ENCODE results near the gene RASAL2. TPM values are rescaled to one million over a fixed set of nuclear protein-coding genes. Genes with fewer than 3 reads are reported as not detected.
"Not testable (repeated sequence)": the region's sequence is repeated elsewhere in the genome, so short reads cannot be mapped to it uniquely, and the experiment has no call there.

Gene RASAL2
- total RNA-seq, 1 donor from 2014 or later: 44.2 TPM

DNA sequence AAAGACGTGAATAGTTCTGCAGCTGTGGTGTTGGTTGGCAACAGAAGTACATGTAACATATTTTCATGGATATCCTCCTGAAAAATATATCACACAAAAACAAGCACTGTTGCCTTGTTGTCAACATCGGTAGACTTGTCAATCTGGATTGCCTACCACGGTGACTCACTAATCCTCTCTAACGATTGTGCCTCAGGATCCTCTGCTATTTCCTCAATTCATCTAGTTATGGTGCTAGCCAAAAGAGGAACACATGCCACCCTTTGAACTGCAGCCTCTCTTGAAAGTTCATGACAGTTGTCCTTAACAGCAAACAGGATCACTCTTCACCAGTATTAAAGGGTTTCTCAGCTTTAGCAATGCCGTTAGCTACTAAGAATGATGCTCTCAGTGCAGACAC is 25.7 kb downstream of the RASAL2 start:
- TF ChIP-seq, protein P1, sequence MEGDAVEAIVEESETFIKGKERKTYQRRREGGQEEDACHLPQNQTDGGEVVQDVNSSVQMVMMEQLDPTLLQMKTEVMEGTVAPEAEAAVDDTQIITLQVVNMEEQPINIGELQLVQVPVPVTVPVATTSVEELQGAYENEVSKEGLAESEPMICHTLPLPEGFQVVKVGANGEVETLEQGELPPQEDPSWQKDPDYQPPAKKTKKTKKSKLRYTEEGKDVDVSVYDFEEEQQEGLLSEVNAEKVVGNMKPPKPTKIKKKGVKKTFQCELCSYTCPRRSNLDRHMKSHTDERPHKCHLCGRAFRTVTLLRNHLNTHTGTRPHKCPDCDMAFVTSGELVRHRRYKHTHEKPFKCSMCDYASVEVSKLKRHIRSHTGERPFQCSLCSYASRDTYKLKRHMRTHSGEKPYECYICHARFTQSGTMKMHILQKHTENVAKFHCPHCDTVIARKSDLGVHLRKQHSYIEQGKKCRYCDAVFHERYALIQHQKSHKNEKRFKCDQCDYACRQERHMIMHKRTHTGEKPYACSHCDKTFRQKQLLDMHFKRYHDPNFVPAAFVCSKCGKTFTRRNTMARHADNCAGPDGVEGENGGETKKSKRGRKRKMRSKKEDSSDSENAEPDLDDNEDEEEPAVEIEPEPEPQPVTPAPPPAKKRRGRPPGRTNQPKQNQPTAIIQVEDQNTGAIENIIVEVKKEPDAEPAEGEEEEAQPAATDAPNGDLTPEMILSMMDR (IDR thresholded peaks at IDR 0.05; ENCODE audit: insufficient read depth, low read depth, low read length): no peak
- no peak for TF ChIP-seq EZH2 (IDR thresholded peaks at IDR 0.05; ENCODE audit: insufficient read depth, low read length)
- peaks cover 6% of the 10 kb centered on the region for H3K4me1 ChIP-seq (ENCODE audit: insufficient read depth, low read length)
- no peak overlapping the region for H2AFZ ChIP-seq (ENCODE audit: low read depth, low read length)
- H3K4me3 ChIP-seq (ENCODE audit: insufficient read depth, low read depth, low read length): no peak overlapping the region
- Mint-ChIP-seq H3K4me3 (ENCODE audit: unreplicated experiment) (no peak overlapping the region), H3K27ac (ENCODE audit: unreplicated experiment) (no peak overlapping the region), H3K4me1 (ENCODE audit: low read depth, unreplicated experiment) (peaks cover 18% of the 10 kb centered on the region), H3K27me3 (ENCODE audit: low read depth, unreplicated experiment) (no peaks in the 10 kb centered on the region), H3K36me3 (ENCODE audit: low read depth, unreplicated experiment) (peaks cover 12% of the 10 kb centered on the region), H3K9me3 (ENCODE audit: unreplicated experiment) (peaks cover 4% of the 10 kb centered on the region)
- no peaks in the 10 kb centered on the region for H3K9me3 ChIP-seq (ENCODE audit: insufficient read depth, low read depth, low read length)
- DNase-seq (ENCODE audit: low read depth): no peak
- H3K36me3 ChIP-seq (ENCODE audit: insufficient read depth, low read length): no peaks in the 10 kb centered on the region
- no peak overlapping the region for H3K4me2 ChIP-seq (ENCODE audit: low read length)
- peaks cover 89% of the 10 kb centered on the region for H3K79me2 ChIP-seq (ENCODE audit: insufficient read depth, low read length)
- H3K27me3 ChIP-seq (ENCODE audit: insufficient read depth, low read length): no peaks in the 10 kb centered on the region
- H3K27ac ChIP-seq (ENCODE audit: low read depth, low read length): no peak overlapping the region
- no peak overlapping the region for H3K9ac ChIP-seq (ENCODE audit: low read length)
- peaks cover 9% of the 10 kb centered on the region for H4K20me1 ChIP-seq (ENCODE audit: insufficient read depth, low read length)
- FAIRE-seq: peak; percentile 17

GRCh38 chr1:178120088-178120487 is 26.2 kb downstream of the RASAL2 start:
- Histone ChIP-seq H3K36me3 (ENCODE audit: insufficient read depth, low read length) (no peaks in the 10 kb centered on the region), H3K4me3 (ENCODE audit: insufficient read depth, low read depth, low read length) (no peak overlapping the region), H2AFZ (ENCODE audit: low read depth, low read length) (no peak overlapping the region), H3K9ac (ENCODE audit: low read length) (no peak overlapping the region), H4K20me1 (ENCODE audit: insufficient read depth, low read length) (peaks cover 9% of the 10 kb centered on the region), H3K4me1 (ENCODE audit: insufficient read depth, low read length) (peaks cover 6% of the 10 kb centered on the region), H3K27me3 (ENCODE audit: insufficient read depth, low read length) (no peaks in the 10 kb centered on the region), H3K4me2 (ENCODE audit: low read length) (no peak overlapping the region), H3K79me2 (ENCODE audit: insufficient read depth, low read length) (peaks cover 89% of the 10 kb centered on the region), H3K27ac (ENCODE audit: low read depth, low read length) (no peak overlapping the region), H3K9me3 (ENCODE audit: insufficient read depth, low read depth, low read length) (no peaks in the 10 kb centered on the region)
- Mint-ChIP-seq H3K4me1 (ENCODE audit: low read depth, unreplicated experiment) (peaks cover 19% of the 10 kb centered on the region), H3K36me3 (ENCODE audit: low read depth, unreplicated experiment) (peaks cover 12% of the 10 kb centered on the region), H3K9me3 (ENCODE audit: unreplicated experiment) (peaks cover 4% of the 10 kb centered on the region), H3K27ac (ENCODE audit: unreplicated experiment) (no peak overlapping the region), H3K4me3 (ENCODE audit: unreplicated experiment) (no peak overlapping the region), H3K27me3 (ENCODE audit: low read depth, unreplicated experiment) (no peaks in the 10 kb centered on the region)
- TF ChIP-seq, protein P1 (IDR thresholded peaks at IDR 0.05; ENCODE audit: insufficient read depth, low read depth, low read length): no peak
- no peak for TF ChIP-seq EZH2 (IDR thresholded peaks at IDR 0.05; ENCODE audit: insufficient read depth, low read length)
- DNase-seq (ENCODE audit: low read depth) (no peak), FAIRE-seq (no peak)

DNA sequence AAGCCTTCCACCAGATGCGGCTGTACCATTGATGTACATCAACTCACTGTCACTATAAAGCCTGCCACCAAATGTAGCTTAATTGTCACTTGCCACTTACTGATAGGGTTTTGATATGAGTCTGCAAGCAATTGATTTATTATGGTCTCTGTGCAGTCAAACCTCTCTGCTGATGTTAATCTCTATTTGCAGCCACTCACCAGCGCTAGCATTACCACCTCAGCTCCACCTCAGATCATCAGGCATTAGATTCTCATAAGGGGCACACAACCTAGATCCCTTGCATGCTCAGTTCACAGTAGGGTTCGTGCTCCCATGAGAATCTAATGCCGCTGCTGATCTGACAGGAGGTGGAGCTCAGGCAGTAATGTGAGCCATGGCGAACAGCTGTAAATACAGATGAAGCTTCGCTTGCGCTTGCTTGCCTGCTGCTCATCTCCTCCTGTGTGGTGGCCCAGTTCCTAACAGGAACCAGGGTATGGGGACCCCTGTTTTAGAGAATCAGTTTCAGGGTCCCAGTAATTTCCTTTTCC is 26.7 kb downstream of the RASAL2 start:
- H3K27ac ChIP-seq (ENCODE audit: low read depth, low read length); H4K20me1 ChIP-seq (ENCODE audit: insufficient read depth, low read length); H3K27me3 ChIP-seq (ENCODE audit: insufficient read depth, low read length); H3K36me3 ChIP-seq (ENCODE audit: insufficient read depth, low read length); H2AFZ ChIP-seq (ENCODE audit: low read depth, low read length); H3K9ac ChIP-seq (ENCODE audit: low read length); DNase-seq (ENCODE audit: low read depth); FAIRE-seq; H3K4me2 ChIP-seq (ENCODE audit: low read length); H3K4me3 Mint-ChIP-seq (ENCODE audit: unreplicated experiment); H3K9me3 ChIP-seq (ENCODE audit: insufficient read depth, low read depth, low read length); H3K4me1 ChIP-seq (ENCODE audit: insufficient read depth, low read length); H3K9me3 Mint-ChIP-seq (ENCODE audit: unreplicated experiment); H3K4me3 ChIP-seq (ENCODE audit: insufficient read depth, low read depth, low read length); H3K27me3 Mint-ChIP-seq (ENCODE audit: low read depth, unreplicated experiment); H3K27ac Mint-ChIP-seq (ENCODE audit: unreplicated experiment): not testable (repeated sequence)
- Mint-ChIP-seq H3K4me1 (ENCODE audit: low read depth, unreplicated experiment) (peaks cover 23% of the 10 kb centered on the region), H3K36me3 (ENCODE audit: low read depth, unreplicated experiment) (peaks cover 12% of the 10 kb centered on the region)
- peaks cover 89% of the 10 kb centered on the region for H3K79me2 ChIP-seq (ENCODE audit: insufficient read depth, low read length)
